GM03348 (cell line): ENCODE results near the gene PANK4.
"Not testable (repeated sequence)": the region's sequence is repeated elsewhere in the genome, so short reads cannot be mapped to it uniquely, and the experiment has no call there.

Experiments
- DNase-seq: peaks from one replicate; pipeline ENCODE4 v3.0.0; 2012; ENCODE audit warnings: low spot score

PANK4 gene

GRCh38 chr1:2558861-2559260, 32.5 kb upstream of the PANK4 start:
- DNase-seq = no peak

- no peak for DNase-seq
Observed at GRCh38 chr1:2558420-2558819, 32.0 kb upstream of the PANK4 start.

GRCh38 chr1:2557482-2558400, 31.3 kb upstream of the PANK4 start:
- DNase-seq = no peak

GRCh38 chr1:2556678-2557481, 30.5 kb upstream of the PANK4 start:
- DNase-seq = peak; percentile 41

- DNase-seq = peak; percentile 84
Observed at GRCh38 chr1:2556277-2556677, 29.9 kb upstream of the PANK4 start, which contains the start of gene TNFRSF14. TSS of gene TNFRSF14 (plus strand) at chr1:2556371. CDS start at chr1:2556665, 294 bp downstream.

- DNase-seq = peak; percentile 46
Observed at GRCh38 chr1:2555634-2556276, 29.4 kb upstream of the PANK4 start.

- no peak for DNase-seq
Observed at GRCh38 chr1:2554621-2555387, 28.4 kb upstream of the PANK4 start.

- no peak for DNase-seq
Observed at GRCh38 chr1:2553871-2554620, 27.6 kb upstream of the PANK4 start.

- not testable (repeated sequence) for DNase-seq
Observed at GRCh38 chr1:2553076-2553475, 26.7 kb upstream of the PANK4 start.

- DNase-seq = no peak
Observed at GRCh38 chr1:2552189-2552588, 25.8 kb upstream of the PANK4 start.

GRCh38 chr1:2551544-2551943, 25.1 kb upstream of the PANK4 start:
- DNase-seq = not testable (repeated sequence)

GRCh38 chr1:2550309-2550861, 24.0 kb upstream of the PANK4 start:
- not testable (repeated sequence) for DNase-seq

GRCh38 chr1:2549367-2550029, 23.1 kb upstream of the PANK4 start:
- not testable (repeated sequence) for DNase-seq

- DNase-seq = peak; percentile 90
Observed at GRCh38 chr1:2548068-2548589, 21.7 kb upstream of the PANK4 start.

- DNase-seq = no peak
Observed at GRCh38 chr1:2547210-2548067, 21.0 kb upstream of the PANK4 start.

- DNase-seq = peak; percentile 94
Observed at GRCh38 chr1:2546515-2547209, 20.3 kb upstream of the PANK4 start.

- DNase-seq = peak; percentile 93
Observed at GRCh38 chr1:2545754-2546514, 19.5 kb upstream of the PANK4 start.
